ENCODE data around the gene QRICH1. TPM values are rescaled to one million over a fixed set of nuclear protein-coding genes. Genes with fewer than 3 reads are reported as not detected.

QRICH1 gene
- total and polyA plus RNA-seq, 10 donors = 35.9 to 127 (median 101) TPM

DNA sequence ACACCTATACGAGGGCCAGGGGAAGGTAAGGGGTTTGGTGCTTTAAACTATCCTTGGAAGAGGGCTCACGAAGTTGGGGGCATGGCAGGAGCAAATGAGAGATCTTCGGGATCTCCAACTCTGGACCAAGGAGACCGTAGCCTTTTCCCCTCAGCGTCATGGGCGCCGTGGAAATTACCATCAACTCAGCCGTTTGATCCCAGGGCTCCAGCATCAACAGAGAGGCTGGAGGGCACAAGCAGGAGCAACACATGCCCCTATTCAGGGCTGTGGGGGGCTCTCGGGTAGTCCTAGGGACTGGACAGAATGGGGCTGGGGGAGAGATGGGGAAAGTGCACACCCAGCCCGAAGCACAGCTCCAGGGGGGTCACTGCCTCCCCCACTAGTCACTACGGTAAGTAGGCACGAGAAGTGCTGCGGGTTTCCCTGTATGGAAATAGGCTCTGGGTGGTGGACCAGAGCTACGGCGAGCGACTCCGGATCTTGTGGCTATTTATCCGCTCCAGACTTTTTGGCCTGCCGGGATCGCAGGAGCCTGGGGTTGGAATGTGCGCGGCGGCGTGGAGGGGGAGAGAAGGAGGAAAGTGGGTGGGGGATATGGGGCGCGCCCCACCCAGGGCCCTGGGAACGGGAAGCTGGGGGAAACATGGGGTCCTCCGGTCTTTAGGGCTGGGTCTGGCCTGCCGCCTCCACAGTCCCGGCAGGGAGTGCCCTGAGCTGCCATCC lies 39.5 kb upstream of the QRICH1 start:
- Histone ChIP-seq H3K9me3 (no peaks in the 10 kb centered on the region), H3K4me1 (peaks cover 4 to 50% (median 23%) of the 10 kb centered on the region in 6 donors), H3K27me3 (replicated peaks in 1 of 7) (peaks cover 0 to 28% (median 0%) of the 10 kb centered on the region in 7 donors), H3K4me3 (peak overlapping the region; percentile 38 to 75 (median 46)), H3K27ac (peak overlapping the region; percentile 66 to 91 (median 78)), H3K36me3 (peaks cover 0 to 27% (median under 1%) of the 10 kb centered on the region in 6 donors)
- intact Hi-C loops (cut with DNase I; ENCODE audit: low total_unique reads) = no loop called here
- TF ChIP-seq, protein P1, sequence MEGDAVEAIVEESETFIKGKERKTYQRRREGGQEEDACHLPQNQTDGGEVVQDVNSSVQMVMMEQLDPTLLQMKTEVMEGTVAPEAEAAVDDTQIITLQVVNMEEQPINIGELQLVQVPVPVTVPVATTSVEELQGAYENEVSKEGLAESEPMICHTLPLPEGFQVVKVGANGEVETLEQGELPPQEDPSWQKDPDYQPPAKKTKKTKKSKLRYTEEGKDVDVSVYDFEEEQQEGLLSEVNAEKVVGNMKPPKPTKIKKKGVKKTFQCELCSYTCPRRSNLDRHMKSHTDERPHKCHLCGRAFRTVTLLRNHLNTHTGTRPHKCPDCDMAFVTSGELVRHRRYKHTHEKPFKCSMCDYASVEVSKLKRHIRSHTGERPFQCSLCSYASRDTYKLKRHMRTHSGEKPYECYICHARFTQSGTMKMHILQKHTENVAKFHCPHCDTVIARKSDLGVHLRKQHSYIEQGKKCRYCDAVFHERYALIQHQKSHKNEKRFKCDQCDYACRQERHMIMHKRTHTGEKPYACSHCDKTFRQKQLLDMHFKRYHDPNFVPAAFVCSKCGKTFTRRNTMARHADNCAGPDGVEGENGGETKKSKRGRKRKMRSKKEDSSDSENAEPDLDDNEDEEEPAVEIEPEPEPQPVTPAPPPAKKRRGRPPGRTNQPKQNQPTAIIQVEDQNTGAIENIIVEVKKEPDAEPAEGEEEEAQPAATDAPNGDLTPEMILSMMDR (IDR thresholded peaks at IDR 0.05 in 8 of 11, conservative IDR thresholded peaks at IDR 0.05 in 3 of 11) = no peak
- peak; percentile 27 to 58 (median 35) for TF ChIP-seq POLR2AphosphoS5 (IDR thresholded peaks at IDR 0.05)
- no peak for TF ChIP-seq POLR2A (IDR thresholded peaks at IDR 0.05)
- DNase-seq = no peak
- 9 to 18% (median 13%) methylated on average over 22 to 30 of the region's 30 CpGs for WGBS, 5 donors

DNA sequence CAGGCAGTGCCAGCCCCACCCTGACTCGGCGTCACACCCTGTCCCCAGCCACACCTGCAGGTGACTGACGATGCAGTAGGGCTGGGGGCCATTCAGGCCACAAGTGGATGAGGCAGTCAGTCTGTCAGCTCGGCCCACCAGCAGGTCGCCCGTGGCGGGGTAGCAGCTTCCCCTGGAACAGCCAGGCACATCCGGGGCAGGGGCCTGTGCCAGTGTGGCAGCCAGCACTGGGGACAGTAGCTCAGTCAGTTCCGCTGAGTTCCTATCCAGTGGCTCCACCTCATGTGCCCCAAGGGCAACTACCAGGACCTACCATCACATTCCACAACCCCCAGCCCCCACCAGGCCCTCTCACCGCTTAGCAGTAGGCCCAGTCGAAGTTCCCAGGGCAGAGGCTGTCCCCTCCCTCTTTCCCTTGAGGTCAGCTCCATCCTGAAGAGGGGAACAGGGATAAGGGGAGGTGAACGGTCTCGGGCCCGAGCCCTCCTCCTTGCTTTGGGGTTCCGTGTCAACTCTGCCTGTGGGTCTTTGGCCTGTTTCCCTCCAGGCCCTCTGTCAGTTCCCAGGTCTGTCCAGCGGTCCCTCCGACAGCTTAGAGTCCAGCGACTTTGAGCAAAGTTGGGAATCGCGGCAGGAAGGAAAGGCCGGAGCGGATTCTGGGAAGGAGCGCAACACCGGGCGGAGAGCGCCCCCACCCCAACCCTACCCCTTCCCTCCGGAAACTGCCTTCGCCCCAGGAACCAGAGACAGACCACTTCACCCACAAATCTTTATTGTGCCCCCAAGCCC lies 38.8 kb upstream of the QRICH1 start, which contains the start of gene LAMB2:
Gene LAMB2, minus strand, starts transcription at position 614 of the 789 bp plus-strand sequence. Its CDS starts 183 bp downstream, at position 431.
- DNase-seq = peak; percentile 85
- Histone ChIP-seq H3K27me3 (replicated peaks in 1 of 7) (peaks cover 0 to 20% (median 0%) of the 10 kb centered on the region in 7 donors), H3K27ac (peak within 1 kb of the TSS; percentile 66 to 91 (median 78)), H3K4me1 (peaks cover 4 to 50% (median 23%) of the 10 kb centered on the region in 6 donors), H3K4me3 (peak within 1 kb of the TSS; percentile 38 to 75 (median 46)), H3K9me3 (no peaks in the 10 kb centered on the region), H3K36me3 (peaks cover 0 to 35% (median 3%) of the 10 kb centered on the region in 6 donors)
- intact Hi-C loops (cut with DNase I; ENCODE audit: low total_unique reads) = no loop called here
- WGBS, 5 donors = 32 to 42% (median 35%) methylated on average over 17 to 28 of the region's 28 CpGs
- TF ChIP-seq, protein P1 (IDR thresholded peaks at IDR 0.05 in 8 of 11, conservative IDR thresholded peaks at IDR 0.05 in 3 of 11) = peak in 1 of 11 experiments; percentile 10
- TF ChIP-seq POLR2A (IDR thresholded peaks at IDR 0.05) (no peak), POLR2AphosphoS5 (IDR thresholded peaks at IDR 0.05) (peak; percentile 56 to 79 (median 76))

GRCh38 chr3:49132073-49132436 lies 38.2 kb upstream of the QRICH1 start:
- TF ChIP-seq, protein P1 (IDR thresholded peaks at IDR 0.05 in 8 of 11, conservative IDR thresholded peaks at IDR 0.05 in 3 of 11) = no peak
- no peak for TF ChIP-seq POLR2AphosphoS5 (IDR thresholded peaks at IDR 0.05)
- TF ChIP-seq POLR2A (IDR thresholded peaks at IDR 0.05) = no peak
- H3K36me3 ChIP-seq = peaks cover 0 to 40% (median 3%) of the 10 kb centered on the region in 6 donors
- peak overlapping the region; percentile 66 to 91 (median 78) for H3K27ac ChIP-seq
- intact Hi-C loops (cut with DNase I; ENCODE audit: low total_unique reads) = no loop called here
- DNase-seq = no peak
- H3K4me1 ChIP-seq = peaks cover 4 to 50% (median 23%) of the 10 kb centered on the region in 6 donors
- H3K9me3 ChIP-seq = no peaks in the 10 kb centered on the region
- WGBS, 5 donors = 56 to 75% (median 72%) methylated on average over 5 to 9 of the region's 9 CpGs
- peaks cover 0 to 18% (median 0%) of the 10 kb centered on the region in 7 donors for H3K27me3 ChIP-seq (replicated peaks in 1 of 7)
- H3K4me3 ChIP-seq = peak overlapping the region; percentile 38 to 75 (median 46)
